Hepatocyte (in vitro differentiated cells): Measurements from ENCODE around the gene ACKR3. TPM values are rescaled to one million over a fixed set of nuclear protein-coding genes. Genes with fewer than 3 reads are reported as not detected.

Experiments used
- DNase-seq: peaks from one replicate; pipeline ENCODE4 v3.0.0-alpha.2; 2016; ENCODE audit warnings: low spot score
- H2AFZ ChIP-seq: fragments of 200-600 bp; sonication (generic); 2 replicates; pipeline ENCODE4 v1.6.0; 2016; ENCODE audit warnings: antibody characterized with exemption, mild to moderate bottlenecking
- H3K27ac ChIP-seq: fragments of 200-600 bp; sonication (generic); 2 replicates; pipeline ENCODE4 v1.5.1; 2016; ENCODE audit warnings: mild to moderate bottlenecking
- H3K27me3 ChIP-seq: fragments of 200-600 bp; sonication (generic); 2 replicates; pipeline ENCODE4 v1.6.1; 2016
- H3K36me3 ChIP-seq: fragments of 200-600 bp; sonication (generic); replicated peaks from 2 replicates; pipeline ENCODE4 v1.5.1; 2016; ENCODE audit warnings: low read depth; ENCODE audit not compliant: insufficient read depth
- H3K4me1 ChIP-seq: fragments of 200-600 bp; sonication (generic); 2 replicates; pipeline ENCODE4 v1.5.1; 2016; ENCODE audit warnings: mild to moderate bottlenecking, moderate library complexity; ENCODE audit not compliant: insufficient read depth
- H3K4me2 ChIP-seq: fragments of 200-600 bp; sonication (generic); 2 replicates; pipeline ENCODE4 v1.6.0; 2016
- H3K4me3 ChIP-seq: fragments of 200-600 bp; sonication (generic); 2 replicates; pipeline ENCODE4 v1.5.1; 2016; ENCODE audit warnings: mild to moderate bottlenecking
- H3K79me2 ChIP-seq: fragments of 200-600 bp; sonication (generic); 2 replicates; pipeline ENCODE4 v1.6.0; 2017; ENCODE audit warnings: mild to moderate bottlenecking
- H3K9me2 ChIP-seq: fragments of 200-600 bp; sonication (generic); replicated peaks from 2 replicates; pipeline ENCODE4 v1.6.0; 2017; ENCODE audit warnings: mild to moderate bottlenecking; ENCODE audit not compliant: insufficient read depth
- H3K9me3 ChIP-seq: fragments of 200-600 bp; sonication (generic); 2 replicates; pipeline ENCODE4 v1.5.1; 2016; ENCODE audit warnings: low read depth, mild to moderate bottlenecking
- H4K20me1 ChIP-seq: fragments of 200-600 bp; sonication (generic); 2 replicates; pipeline ENCODE4 v1.6.0; 2016; ENCODE audit warnings: mild to moderate bottlenecking; ENCODE audit not compliant: insufficient read depth, poor library complexity, severe bottlenecking
- CTCF ChIP-seq: fragments of 200-600 bp; sonication (generic); IDR thresholded peaks from 2 replicates; pipeline ENCODE4 v1.5.1; 2016; ENCODE audit warnings: antibody characterized with exemption, mild to moderate bottlenecking; ENCODE audit not compliant: poor library complexity
- EZH2 ChIP-seq: fragments of 200-600 bp; sonication (generic); IDR thresholded peaks from 2 replicates; pipeline ENCODE4 v1.6.1; 2016; ENCODE audit warnings: antibody characterized with exemption, mild to moderate bottlenecking, borderline replicate concordance
- EZH2phosphoT487 ChIP-seq: fragments of 200-600 bp; sonication (generic); IDR thresholded peaks from one replicate; pipeline ENCODE4 v1.6.1; 2018; ENCODE audit warnings: antibody characterized with exemption, mild to moderate bottlenecking, low read depth, moderate library complexity; ENCODE audit not compliant: unreplicated experiment, severe bottlenecking
- WGBS: methylation state at CpG from one replicate; pipeline ENCODE4 v1.1.6; 2016; ENCODE audit warnings: low lambda C conversion rate; ENCODE audit errors: missing lambda C conversion rate; 5-methylcytosine and 5-hydroxymethylcytosine counted together
- polyA plus RNA-seq: library from polyadenylated mRNA; unstranded; fragments of >200 nt; fragmentation: Nextera tagmentation; extraction: Ambion mirVana; gene quantifications from 2 replicates; pipeline ENCODE4 v1.2.1, GENCODE V29; 2016
- total RNA-seq: library from RNA; depleted of rRNA; stranded (reverse); fragments of >200 nt; gene quantifications from 2 replicates; pipeline ENCODE4 v1.2.3, GENCODE V29; 2014

Gene ACKR3
- total and polyA plus RNA-seq, 2 experiments from 2014 or later, result 49.5 to 58.9 TPM

- Histone ChIP-seq H3K9me3 (no peaks in the 10 kb centered on the region), H2AFZ (no peak overlapping the region), H3K36me3 (no peaks in the 10 kb centered on the region), H3K4me3 (no peak overlapping the region), H3K27ac (no peak overlapping the region), H3K27me3 (no peaks in the 10 kb centered on the region), H3K9me2 (no peaks in the 10 kb centered on the region), H3K4me2 (no peak overlapping the region), H4K20me1 (no peaks in the 10 kb centered on the region), H3K79me2 (no peaks in the 10 kb centered on the region), H3K4me1 (no peaks in the 10 kb centered on the region)
- no peak for DNase-seq
- WGBS, result 67% methylated on average over 5 of the region's 5 CpGs
- TF ChIP-seq CTCF (no peak), EZH2 (no peak), EZH2phosphoT487 (no peak)
Observed at GRCh38 chr2:236535024-236535423, 34.6 kb upstream of the ACKR3 start.

- Histone ChIP-seq H3K4me3 (no peak overlapping the region), H3K27ac (no peak overlapping the region)
- 80% methylated on average over 6 of the region's 6 CpGs for WGBS
Observed at GRCh38 chr2:236536727-236537398, 32.8 kb upstream of the ACKR3 start.

GRCh38 chr2:236538242-236538641 is 31.4 kb upstream of the ACKR3 start:
- no peaks in the 10 kb centered on the region for H4K20me1 ChIP-seq
- no peak overlapping the region for H3K27ac ChIP-seq
- no peaks in the 10 kb centered on the region for H3K27me3 ChIP-seq
- H3K36me3 ChIP-seq, result no peaks in the 10 kb centered on the region
- DNase-seq, result no peak
- TF ChIP-seq EZH2, result no peak
- TF ChIP-seq CTCF, result no peak
- no peak for TF ChIP-seq EZH2phosphoT487
- H3K79me2 ChIP-seq, result no peaks in the 10 kb centered on the region
- H2AFZ ChIP-seq, result no peak overlapping the region
- no peaks in the 10 kb centered on the region for H3K9me3 ChIP-seq
- H3K4me2 ChIP-seq, result peak overlapping the region; percentile 59
- H3K4me1 ChIP-seq, result no peaks in the 10 kb centered on the region
- H3K9me2 ChIP-seq, result no peaks in the 10 kb centered on the region
- WGBS, result 70% methylated on average over 5 of the region's 5 CpGs
- H3K4me3 ChIP-seq, result no peak overlapping the region

More at GRCh38 chr2:236536727-236537398, 32.8 kb upstream of the ACKR3 start:
- TF ChIP-seq EZH2phosphoT487 (no peak), CTCF (no peak), EZH2 (no peak)
- Histone ChIP-seq H3K9me3 (no peaks in the 10 kb centered on the region), H3K79me2 (no peaks in the 10 kb centered on the region), H2AFZ (no peak overlapping the region), H4K20me1 (no peaks in the 10 kb centered on the region), H3K4me2 (no peak overlapping the region), H3K9me2 (no peaks in the 10 kb centered on the region), H3K4me1 (no peaks in the 10 kb centered on the region), H3K36me3 (no peaks in the 10 kb centered on the region), H3K27me3 (no peaks in the 10 kb centered on the region)
- DNase-seq, result no peak
